Breast epithelium (tissue), 4 donors: ENCODE data around the gene SPG11. TPM values are rescaled to one million over a fixed set of nuclear protein-coding genes. Genes with fewer than 3 reads are reported as not detected.
A peak's percentile ranks its signal among the peaks of the same experiment; 100 is the strongest.
"Not testable (repeated sequence)": the region's sequence is repeated elsewhere in the genome, so short reads cannot be mapped to it uniquely, and the experiment has no call there.

Experiments used
- DNase-seq, 2 donors: peaks; one replicate each; pipeline ENCODE4 v3.0.0-alpha.2; 2019; ENCODE audit warnings: low spot score in 2 of 2
- H3K27ac ChIP-seq, 2 donors: fragments of 200-600 bp; sonication (generic) in 1 of 2; one replicate each; pipeline ENCODE4 v1.5.1; 2016 to 2019; ENCODE audit warnings: mild to moderate bottlenecking in 1 of 2
- H3K27me3 ChIP-seq, 2 donors: fragments of 200-600 bp; sonication (generic) in 1 of 2; one replicate each; pipeline versions ENCODE4 v1.5.1 to v1.6.0; 2017 to 2019; ENCODE audit warnings: control low read depth in 1 of 2, mild to moderate bottlenecking in 1 of 2
- H3K36me3 ChIP-seq: fragments of 200-600 bp; one replicate; pipeline ENCODE4 v1.5.1; 2019
- H3K4me1 ChIP-seq, 2 donors: fragments of 200-600 bp; sonication (generic); one replicate each; pipeline ENCODE4 v1.5.1; 2016 to 2019; ENCODE audit warnings: control low read depth in 1 of 2
- H3K4me3 ChIP-seq, 3 donors: fragments of 200-600 bp; sonication (generic); 1 replicate in 2 of 3; 2 replicates in 1 of 3; pipeline ENCODE4 v1.5.1; 2016 to 2019; ENCODE audit warnings: mild to moderate bottlenecking in 3 of 3, moderate library complexity in 2 of 3
- H3K9me3 ChIP-seq, 2 donors: fragments of 200-600 bp; sonication (generic) in 1 of 2; one replicate each; pipeline ENCODE4 v1.5.1; 2016 to 2019; ENCODE audit warnings: control low read depth in 1 of 2
- POLR2A ChIP-seq: fragments of 450-650 bp; IDR thresholded peaks from one replicate; pipeline ENCODE4 v1.6.1; 2016; ENCODE audit warnings: antibody characterized with exemption, mild to moderate bottlenecking, moderate library complexity
- POLR2AphosphoS5 ChIP-seq, 3 donors: sonication (generic); formaldehyde crosslinking; IDR thresholded peaks; one replicate each; pipeline ENCODE4 v1.6.1; 2017; ENCODE audit warnings: antibody characterized with exemption in 3 of 3
- intact Hi-C: fragments of 100-400 bp; cut with DNase I; formaldehyde crosslinking; loops from one replicate; pipeline ENCODE4 v1.15.1; 2023; ENCODE audit warnings: low total_unique reads
- total RNA-seq, 3 donors: library from RNA; depleted of rRNA; stranded (reverse); fragments of >200 nt; gene quantifications; one replicate each; pipeline ENCODE4 v1.1.0, GENCODE V29; 2016
- TF ChIP-seq, protein P1 (sequence below), 3 donors: fragments of 450-650 bp; IDR thresholded peaks; one replicate each; pipeline ENCODE4 v1.5.1; 2016 to 2017; ENCODE audit warnings: antibody characterized with exemption in 3 of 3, mild to moderate bottlenecking in 3 of 3, moderate library complexity in 3 of 3

The SPG11 gene
- total RNA-seq, 3 donors from 2014 or later = 82.4 to 117 (median 103) TPM

- Histone ChIP-seq H3K27ac (no peak overlapping the region), H3K9me3 (peaks cover 11 to 15% of the 10 kb centered on the region in 2 donors), H3K4me3 (no peak overlapping the region), H3K27me3 (no peaks in the 10 kb centered on the region), H3K36me3 (peaks cover 34% of the 10 kb centered on the region), H3K4me1 (no peaks in the 10 kb centered on the region)
- intact Hi-C loops = no loop called here
- DNase-seq = no peak
- TF ChIP-seq, protein P1, sequence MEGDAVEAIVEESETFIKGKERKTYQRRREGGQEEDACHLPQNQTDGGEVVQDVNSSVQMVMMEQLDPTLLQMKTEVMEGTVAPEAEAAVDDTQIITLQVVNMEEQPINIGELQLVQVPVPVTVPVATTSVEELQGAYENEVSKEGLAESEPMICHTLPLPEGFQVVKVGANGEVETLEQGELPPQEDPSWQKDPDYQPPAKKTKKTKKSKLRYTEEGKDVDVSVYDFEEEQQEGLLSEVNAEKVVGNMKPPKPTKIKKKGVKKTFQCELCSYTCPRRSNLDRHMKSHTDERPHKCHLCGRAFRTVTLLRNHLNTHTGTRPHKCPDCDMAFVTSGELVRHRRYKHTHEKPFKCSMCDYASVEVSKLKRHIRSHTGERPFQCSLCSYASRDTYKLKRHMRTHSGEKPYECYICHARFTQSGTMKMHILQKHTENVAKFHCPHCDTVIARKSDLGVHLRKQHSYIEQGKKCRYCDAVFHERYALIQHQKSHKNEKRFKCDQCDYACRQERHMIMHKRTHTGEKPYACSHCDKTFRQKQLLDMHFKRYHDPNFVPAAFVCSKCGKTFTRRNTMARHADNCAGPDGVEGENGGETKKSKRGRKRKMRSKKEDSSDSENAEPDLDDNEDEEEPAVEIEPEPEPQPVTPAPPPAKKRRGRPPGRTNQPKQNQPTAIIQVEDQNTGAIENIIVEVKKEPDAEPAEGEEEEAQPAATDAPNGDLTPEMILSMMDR (IDR thresholded peaks at IDR 0.05) = no peak
- TF ChIP-seq POLR2A (no peak), POLR2AphosphoS5 (IDR thresholded peaks at IDR 0.05) (no peak)
These were observed 97.3 kb downstream of the SPG11 start for GRCh38 chr15:44566155-44566540.

DNA sequence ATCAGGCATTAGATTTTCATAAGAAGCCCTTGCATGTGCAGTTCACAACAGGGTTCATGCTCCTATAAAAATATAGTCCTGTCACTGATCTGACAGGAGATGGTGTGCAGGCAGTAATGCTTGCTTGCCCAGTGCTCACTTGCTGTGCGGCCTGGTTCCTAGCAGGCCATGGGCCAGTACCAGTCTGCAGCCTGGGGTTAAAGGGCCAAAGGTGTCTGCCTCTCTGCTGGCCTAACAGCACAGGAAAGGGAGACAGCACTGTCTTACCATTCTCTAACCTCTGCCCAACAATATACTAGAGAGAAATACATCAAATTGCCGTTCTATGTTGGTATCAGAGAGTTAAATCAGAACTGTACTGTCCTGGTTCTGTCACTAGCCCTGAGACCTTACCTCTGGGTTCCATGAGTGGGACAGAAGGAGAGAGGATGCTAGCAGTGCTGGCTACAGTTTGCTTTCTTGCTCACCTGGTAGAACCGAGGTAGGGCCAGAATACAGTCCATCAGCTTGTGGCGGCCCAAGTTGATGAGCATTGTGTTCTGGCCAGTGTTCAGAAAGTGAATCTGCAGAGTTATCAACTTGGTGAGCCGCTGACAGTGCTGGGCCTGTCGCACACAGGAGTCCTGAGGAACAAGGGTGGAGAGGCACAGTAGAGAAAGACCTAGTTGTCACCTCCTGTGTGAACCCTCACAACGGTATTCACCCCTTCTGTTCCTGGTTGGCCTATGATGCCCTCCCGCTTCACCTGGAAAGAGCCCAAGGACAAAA, 97.9 kb downstream of the SPG11 start:
- Histone ChIP-seq H3K27me3 (no peaks in the 10 kb centered on the region), H3K27ac (no peak overlapping the region), H3K36me3 (peaks cover 34% of the 10 kb centered on the region), H3K4me1 (no peaks in the 10 kb centered on the region), H3K4me3 (peak overlapping the region in 1 of 3 donors; percentile 5), H3K9me3 (peaks cover 11 to 15% of the 10 kb centered on the region in 2 donors)
- intact Hi-C loops = no loop called here
- DNase-seq = no peak
- TF ChIP-seq POLR2AphosphoS5 (IDR thresholded peaks at IDR 0.05) (no peak), POLR2A (no peak)
- TF ChIP-seq, protein P1 (IDR thresholded peaks at IDR 0.05) = no peak

DNA sequence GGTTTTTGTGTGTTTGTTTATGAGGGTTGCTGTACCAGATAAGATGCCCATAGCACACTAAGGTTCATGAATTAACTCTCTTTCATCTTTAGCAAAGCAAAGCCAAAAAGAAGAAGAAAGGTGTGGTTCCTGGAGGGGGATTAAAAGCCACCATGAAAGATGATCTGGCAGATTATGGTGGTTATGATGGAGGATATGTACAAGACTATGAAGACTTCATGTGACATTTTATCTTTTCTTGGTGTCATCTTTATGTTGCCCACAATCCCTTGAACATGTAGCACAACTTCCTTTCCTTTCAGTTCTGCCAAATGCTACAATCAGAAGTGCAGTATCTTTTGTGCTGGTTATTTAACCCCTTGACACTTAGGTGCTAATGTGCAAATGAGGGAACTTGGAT, 102.5 kb downstream of the SPG11 start:
- Histone ChIP-seq H3K9me3 (peaks cover 10 to 12% of the 10 kb centered on the region in 2 donors), H3K36me3 (peaks cover 24% of the 10 kb centered on the region)
- DNase-seq, H3K4me3 ChIP-seq, intact Hi-C loops, H3K27me3 ChIP-seq, H3K27ac ChIP-seq, H3K4me1 ChIP-seq: not testable (repeated sequence)

DNA sequence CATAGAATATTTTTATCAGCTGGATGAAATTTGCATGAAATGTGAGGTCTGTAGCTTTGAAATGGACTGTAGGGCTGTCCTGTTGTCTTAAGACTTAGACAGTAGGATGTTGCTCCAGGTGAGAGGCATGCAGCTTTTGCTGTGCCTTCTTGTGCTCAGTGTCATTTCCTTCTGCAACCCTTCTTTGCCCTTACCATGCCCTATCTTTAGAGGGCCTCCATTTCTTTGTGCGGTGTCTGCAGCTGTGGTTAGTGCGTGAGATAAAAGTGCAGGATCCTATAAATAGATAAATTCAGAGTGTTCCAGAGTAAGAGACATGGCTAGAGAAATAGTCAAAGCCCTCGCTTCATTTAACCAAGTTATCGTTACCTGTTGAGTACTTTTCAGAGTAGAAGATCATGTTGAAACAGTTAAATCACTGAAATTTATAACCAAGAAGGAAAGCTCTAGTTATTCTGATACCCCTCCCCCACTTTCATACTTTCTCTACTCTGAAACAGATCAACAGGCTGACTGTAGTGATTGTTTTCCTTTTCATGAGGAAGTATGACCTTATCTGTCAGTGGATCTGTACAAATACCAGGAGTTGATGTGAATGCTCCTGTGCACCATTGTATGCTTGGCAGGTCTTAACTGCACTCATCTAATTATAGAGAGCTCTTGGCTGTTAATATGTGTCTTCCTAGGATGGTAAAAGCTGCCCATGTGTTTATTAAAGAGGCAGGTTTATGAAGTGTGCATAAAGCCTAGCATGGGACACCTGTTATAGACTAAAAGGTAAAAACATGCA, 108.3 kb downstream of the SPG11 start:
- H3K36me3 ChIP-seq = no peaks in the 10 kb centered on the region
- H3K4me3 ChIP-seq = no peak overlapping the region
- DNase-seq = no peak
- H3K4me1 ChIP-seq = no peaks in the 10 kb centered on the region
- TF ChIP-seq, protein P1 (IDR thresholded peaks at IDR 0.05) = no peak
- TF ChIP-seq POLR2A = no peak
- TF ChIP-seq POLR2AphosphoS5 (IDR thresholded peaks at IDR 0.05) = no peak
- no peaks in the 10 kb centered on the region for H3K27me3 ChIP-seq
- H3K9me3 ChIP-seq = no peaks in the 10 kb centered on the region
- peak overlapping the region in 1 of 2 donors; percentile 54 for H3K27ac ChIP-seq
- intact Hi-C loops = no loop called here

DNA sequence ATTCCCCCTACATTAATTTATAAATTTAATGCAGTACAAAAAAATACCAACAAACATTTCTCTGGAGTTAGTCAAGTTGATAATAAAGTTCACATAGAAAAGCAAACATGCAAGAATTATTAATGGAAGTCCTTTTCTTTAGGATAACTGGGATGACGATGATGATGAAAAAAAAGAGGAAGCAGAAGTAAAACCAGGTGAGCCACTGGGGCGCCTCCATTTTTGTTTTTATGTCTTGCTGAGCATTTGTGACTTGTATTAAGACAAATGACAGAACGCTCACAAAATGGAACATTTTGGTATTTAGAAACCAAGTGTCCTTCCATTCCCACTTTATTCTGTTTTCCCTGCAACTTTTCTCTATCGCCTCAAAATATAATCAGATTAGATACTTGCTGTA, 112.7 kb downstream of the SPG11 start:
- no peak for DNase-seq
- no peak overlapping the region for H3K27ac ChIP-seq
- no peak overlapping the region for H3K4me3 ChIP-seq
- H3K27me3 ChIP-seq = no peaks in the 10 kb centered on the region
- TF ChIP-seq POLR2A (no peak), POLR2AphosphoS5 (IDR thresholded peaks at IDR 0.05) (no peak)
- TF ChIP-seq, protein P1 (IDR thresholded peaks at IDR 0.05) = no peak
- no peaks in the 10 kb centered on the region for H3K9me3 ChIP-seq
- H3K36me3 ChIP-seq = no peaks in the 10 kb centered on the region
- intact Hi-C loops = no loop called here
- H3K4me1 ChIP-seq = no peaks in the 10 kb centered on the region
